ENCODE results near the gene TLK2.

- TF ChIP-seq ISL1 (CRISPR knock-in tag; IDR thresholded peaks at IDR 0.05) (no peak), CSDC2 (CRISPR knock-in tag; IDR thresholded peaks at IDR 0.05) (no peak), CREB5 (CRISPR knock-in tag; IDR thresholded peaks at IDR 0.05; ENCODE audit: low read depth) (no peak), PATZ1 (CRISPR knock-in tag; IDR thresholded peaks at IDR 0.05; ENCODE audit: borderline replicate concordance) (no peak), TOX (CRISPR knock-in tag; IDR thresholded peaks at IDR 0.05; ENCODE audit: borderline replicate concordance) (no peak), TCF4 (CRISPR knock-in tag; IDR thresholded peaks at IDR 0.05; ENCODE audit: borderline replicate concordance) (no peak), ESRRG (CRISPR knock-in tag; IDR thresholded peaks at IDR 0.05) (no peak), ZFP30 (CRISPR knock-in tag; IDR thresholded peaks at IDR 0.05) (no peak), ZNF8 (CRISPR knock-in tag; IDR thresholded peaks at IDR 0.05) (no peak), ZFP3 (CRISPR knock-in tag; IDR thresholded peaks at IDR 0.05) (no peak), OSR1 (CRISPR knock-in tag; IDR thresholded peaks at IDR 0.05) (no peak), ARNTL (CRISPR knock-in tag; IDR thresholded peaks at IDR 0.05; ENCODE audit: borderline replicate concordance, low read depth) (no peak)
Observed at GRCh38 chr17:62660629-62661118, 182.0 kb downstream of the TLK2 start.
